ENCODE data around the gene NUP93. TPM values are rescaled to one million over a fixed set of nuclear protein-coding genes. Genes with fewer than 3 reads are reported as not detected.
A peak's percentile ranks its signal among the peaks of the same experiment; 100 is the strongest.

Gene NUP93
- total RNA-seq, 1 donor from 2014 or later, result 57.2 TPM

- Histone ChIP-seq H3K4me3 (peak overlapping the region; percentile 63), H3K4me1 (peaks cover 23% of the 10 kb centered on the region), H3K36me3 (no peaks in the 10 kb centered on the region), H3K27me3 (no peaks in the 10 kb centered on the region), H3K9me3 (no peaks in the 10 kb centered on the region), H3K27ac (peak overlapping the region; percentile 24)
- no peak for TF ChIP-seq CTCF (IDR thresholded peaks at IDR 0.05)
- no peak for DNase-seq
- no peak for ATAC-seq
- intact Hi-C loops (cut with DNase I), result no loop called here
Observed at GRCh38 chr16:56684256-56684925, 45.5 kb upstream of the NUP93 start.

- intact Hi-C loops (cut with DNase I), result no loop called here
- no peaks in the 10 kb centered on the region for H3K27me3 ChIP-seq
- peaks cover 23% of the 10 kb centered on the region for H3K4me1 ChIP-seq
- H3K9me3 ChIP-seq, result no peaks in the 10 kb centered on the region
- ATAC-seq (no peak), DNase-seq (no peak)
- H3K4me3 ChIP-seq, result peak overlapping the region; percentile 10
- H3K36me3 ChIP-seq, result no peaks in the 10 kb centered on the region
- peak overlapping the region; percentile 24 for H3K27ac ChIP-seq
- no peak for TF ChIP-seq CTCF (IDR thresholded peaks at IDR 0.05)
Observed at GRCh38 chr16:56684926-56685590, 44.9 kb upstream of the NUP93 start.

- intact Hi-C loops (cut with DNase I), result no loop called here
- H3K36me3 ChIP-seq, result no peaks in the 10 kb centered on the region
- H3K27me3 ChIP-seq, result no peaks in the 10 kb centered on the region
- H3K27ac ChIP-seq, result no peak overlapping the region
- H3K4me1 ChIP-seq, result peaks cover 22% of the 10 kb centered on the region
- ATAC-seq (no peak), DNase-seq (no peak)
- H3K4me3 ChIP-seq, result no peak overlapping the region
- H3K9me3 ChIP-seq, result no peaks in the 10 kb centered on the region
- no peak for TF ChIP-seq CTCF (IDR thresholded peaks at IDR 0.05)
Observed at GRCh38 chr16:56686758-56687157, 43.2 kb upstream of the NUP93 start.

GRCh38 chr16:56688762-56689161, 41.2 kb upstream of the NUP93 start:
- Histone ChIP-seq H3K36me3 (no peaks in the 10 kb centered on the region), H3K4me1 (peaks cover 6% of the 10 kb centered on the region), H3K9me3 (no peaks in the 10 kb centered on the region), H3K4me3 (no peak overlapping the region), H3K27ac (no peak overlapping the region), H3K27me3 (no peaks in the 10 kb centered on the region)
- intact Hi-C loops (cut with DNase I), result no loop called here
- no peak for TF ChIP-seq CTCF (IDR thresholded peaks at IDR 0.05)
- ATAC-seq (no peak), DNase-seq (no peak)

- H3K4me3 ChIP-seq, result no peak overlapping the region
- no peaks in the 10 kb centered on the region for H3K9me3 ChIP-seq
- intact Hi-C loops (cut with DNase I), result no loop called here
- H3K36me3 ChIP-seq, result no peaks in the 10 kb centered on the region
- DNase-seq, result no peak
- TF ChIP-seq CTCF (IDR thresholded peaks at IDR 0.05), result no peak
- H3K27ac ChIP-seq, result no peak overlapping the region
- ATAC-seq, result no peak
- H3K27me3 ChIP-seq, result no peaks in the 10 kb centered on the region
- H3K4me1 ChIP-seq, result peaks cover 2% of the 10 kb centered on the region
Observed at GRCh38 chr16:56689171-56689570, 40.8 kb upstream of the NUP93 start.

Data from upper lobe of right lung (tissue), 1 donor.